NT2/D1 (cell line): ENCODE results near the gene CD302.

ENCODE experiments used
- DNase-seq: peaks from one replicate; pipeline ENCODE4 v3.0.0-alpha.2; 2011; ENCODE audit warnings: low read depth, low spot score
- H3K27me3 ChIP-seq: 2 replicates; pipeline ENCODE4 v1.6.0; 2011; ENCODE audit warnings: mild to moderate bottlenecking; ENCODE audit not compliant: insufficient read length, insufficient read depth
- H3K36me3 ChIP-seq: 2 replicates; pipeline ENCODE4 v1.6.1; 2011; ENCODE audit warnings: mild to moderate bottlenecking, low read length, mixed read lengths; ENCODE audit not compliant: insufficient read depth, insufficient read length
- H3K4me1 ChIP-seq: 2 replicates; pipeline ENCODE4 v1.5.1; 2011; ENCODE audit not compliant: insufficient read depth, insufficient read length
- H3K4me3 ChIP-seq: 2 replicates; pipeline ENCODE4 v1.5.1; 2011; ENCODE audit warnings: low read depth; ENCODE audit not compliant: insufficient read length
- H3K9ac ChIP-seq: 2 replicates; pipeline ENCODE4 v1.6.0; 2011; ENCODE audit warnings: low read depth; ENCODE audit not compliant: insufficient read length
- H3K9me3 ChIP-seq: 2 replicates; pipeline ENCODE4 v1.5.1; 2011; ENCODE audit warnings: mild to moderate bottlenecking, low read length; ENCODE audit not compliant: insufficient read depth
- SUZ12 ChIP-seq: IDR thresholded peaks from 2 replicates; pipeline ENCODE4 v1.6.1; 2011; ENCODE audit not compliant: insufficient read length, insufficient read depth; ENCODE audit errors: extremely low read depth
- YY1 ChIP-seq: IDR thresholded peaks from 2 replicates; pipeline ENCODE4 v1.6.1; 2011; ENCODE audit not compliant: insufficient read length, insufficient read depth
- ZNF274 ChIP-seq: IDR thresholded peaks from 2 replicates; pipeline ENCODE4 v1.6.1; 2011; ENCODE audit warnings: mild to moderate bottlenecking, low read depth, low read length

The CD302 gene

DNA sequence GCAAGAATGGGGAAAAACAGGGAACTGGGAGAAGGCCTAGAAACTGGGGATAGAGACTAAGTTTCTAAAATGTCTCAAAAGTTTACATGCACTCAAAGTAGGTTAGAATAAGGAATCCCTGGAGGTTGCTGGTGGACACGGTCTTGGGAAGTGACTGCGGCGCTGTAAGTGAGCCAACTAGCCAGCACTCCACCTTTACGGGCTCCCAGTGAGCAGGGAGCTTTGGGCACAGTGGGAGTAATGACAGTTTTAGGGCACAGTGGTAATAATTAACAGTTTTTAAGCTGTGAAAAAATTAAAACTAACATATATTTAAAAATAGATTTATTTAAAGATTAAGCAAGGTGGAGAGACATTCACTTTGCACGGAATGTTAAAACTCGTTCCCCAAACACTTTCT, 20.9 kb upstream of the CD302 start:
- Histone ChIP-seq H3K9ac (no peak overlapping the region), H3K4me3 (no peak overlapping the region), H3K9me3 (no peaks in the 10 kb centered on the region), H3K36me3 (no peaks in the 10 kb centered on the region), H3K4me1 (no peaks in the 10 kb centered on the region), H3K27me3 (no peaks in the 10 kb centered on the region)
- TF ChIP-seq YY1 = no peak
- TF ChIP-seq ZNF274 = no peak
- no peak for TF ChIP-seq SUZ12
- no peak for DNase-seq

DNA sequence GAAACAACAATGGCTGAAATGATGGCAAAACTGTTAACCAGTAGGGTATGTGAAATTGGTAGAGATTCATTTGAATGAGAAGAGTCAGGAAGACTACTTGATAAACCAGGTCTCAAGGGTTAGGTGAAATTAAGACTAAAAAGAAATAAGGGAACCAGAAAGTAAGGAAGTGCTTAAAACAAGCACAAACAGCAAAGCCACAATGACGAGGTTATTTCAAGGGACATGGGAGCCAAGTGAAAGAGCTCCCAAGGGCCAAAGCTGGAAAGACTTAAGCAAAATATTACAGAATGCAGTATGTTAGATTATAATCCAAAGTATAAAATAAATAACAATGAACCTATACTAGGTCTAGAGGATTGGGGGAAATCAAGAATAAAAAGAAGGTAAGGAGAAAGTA, 19.3 kb upstream of the CD302 start:
- TF ChIP-seq SUZ12 = no peak
- no peak for TF ChIP-seq ZNF274
- no peak for TF ChIP-seq YY1
- no peak for DNase-seq
- H3K27me3 ChIP-seq = no peaks in the 10 kb centered on the region
- H3K9ac ChIP-seq = no peak overlapping the region
- H3K4me1 ChIP-seq = no peaks in the 10 kb centered on the region
- no peaks in the 10 kb centered on the region for H3K9me3 ChIP-seq
- no peak overlapping the region for H3K4me3 ChIP-seq
- no peaks in the 10 kb centered on the region for H3K36me3 ChIP-seq

DNA sequence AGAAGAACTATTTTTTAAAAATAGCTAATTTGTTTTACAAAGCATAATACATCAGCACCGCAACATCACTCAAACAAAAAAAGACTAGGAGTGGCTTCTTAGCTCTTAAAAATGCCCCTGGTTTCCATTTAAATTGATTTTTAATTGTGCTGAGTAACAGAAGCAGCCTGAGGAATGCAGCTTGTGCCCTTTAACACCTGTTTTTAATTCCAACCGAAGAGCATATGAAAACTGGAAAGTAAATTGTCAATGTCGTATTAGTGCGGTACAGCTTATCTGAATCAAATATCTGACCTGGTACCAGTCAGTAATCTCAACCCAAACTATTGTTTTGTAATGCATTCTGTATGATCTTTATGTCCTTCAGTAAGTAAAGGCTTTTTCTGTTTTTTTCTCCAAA, 13.2 kb upstream of the CD302 start:
- DNase-seq = no peak

DNA sequence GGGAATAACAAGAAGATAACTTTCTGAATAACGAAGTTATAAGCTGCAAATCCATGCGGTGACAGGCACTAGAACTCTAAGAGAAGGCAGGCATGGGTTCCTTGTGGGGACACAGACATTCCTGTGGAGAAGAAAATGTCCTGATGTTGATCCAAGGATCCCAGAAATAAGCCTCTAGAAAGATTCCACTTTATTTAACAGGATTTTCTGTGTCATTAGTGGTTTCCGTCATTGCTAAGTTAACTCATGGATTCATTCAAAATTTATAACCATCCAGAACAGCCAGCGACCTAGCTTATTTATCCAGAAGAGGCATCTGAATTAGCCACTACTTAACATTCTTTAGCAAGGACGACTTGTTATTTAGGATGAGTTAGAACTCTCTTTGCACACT, 10.0 kb upstream of the CD302 start:
- H3K9me3 ChIP-seq = no peaks in the 10 kb centered on the region
- TF ChIP-seq ZNF274 = no peak
- no peak for TF ChIP-seq YY1
- TF ChIP-seq SUZ12 = no peak
- no peak overlapping the region for H3K9ac ChIP-seq
- no peaks in the 10 kb centered on the region for H3K27me3 ChIP-seq
- H3K36me3 ChIP-seq = no peaks in the 10 kb centered on the region
- H3K4me3 ChIP-seq = no peak overlapping the region
- no peak for DNase-seq
- no peaks in the 10 kb centered on the region for H3K4me1 ChIP-seq

More for the DNA sequence above, 13.2 kb upstream of the CD302 start:
- H3K4me3 ChIP-seq = no peak overlapping the region
- TF ChIP-seq ZNF274 (no peak), YY1 (no peak), SUZ12 (no peak)
- H3K4me1 ChIP-seq = no peaks in the 10 kb centered on the region
- no peaks in the 10 kb centered on the region for H3K9me3 ChIP-seq
- H3K9ac ChIP-seq = no peak overlapping the region
- H3K36me3 ChIP-seq = no peaks in the 10 kb centered on the region
- H3K27me3 ChIP-seq = no peaks in the 10 kb centered on the region

DNA sequence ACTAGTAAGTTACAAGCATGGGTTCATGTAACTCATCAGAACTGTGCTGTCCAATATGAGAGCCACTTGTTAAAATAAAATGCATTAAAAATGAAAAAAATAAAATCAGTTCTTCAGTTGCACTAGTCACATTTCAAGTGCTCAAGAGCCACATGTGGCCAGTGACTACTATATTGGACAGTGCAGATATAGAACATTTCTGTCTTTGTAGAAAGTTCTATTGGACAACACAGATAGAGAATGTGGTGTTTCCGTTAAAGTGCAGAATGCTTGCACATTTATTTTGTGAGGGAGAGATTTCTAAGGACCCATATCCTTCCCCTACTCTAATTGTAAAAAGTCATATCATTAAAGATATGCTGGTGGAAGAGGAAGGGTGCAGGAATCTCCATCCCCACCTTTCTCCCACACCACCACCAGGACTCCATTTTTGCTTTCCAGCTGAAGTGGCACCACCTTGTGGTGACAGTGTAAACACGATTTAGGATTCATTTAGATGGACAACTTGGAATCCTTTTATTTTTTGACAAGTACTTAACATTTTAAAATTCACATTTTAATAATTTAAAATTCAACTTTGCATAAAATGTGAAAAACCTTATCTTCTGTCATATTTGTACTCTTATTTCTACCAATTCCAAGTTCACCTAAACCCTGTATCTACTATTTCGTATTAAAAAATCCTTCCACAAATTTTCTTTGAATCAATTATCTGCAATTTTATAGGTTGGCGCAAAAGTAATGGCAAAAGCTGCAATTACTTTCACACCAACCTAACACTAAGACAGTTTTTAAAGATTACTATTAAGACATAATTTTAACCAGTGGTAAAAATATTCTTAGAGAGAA, 9.4 kb upstream of the CD302 start:
- DNase-seq = peak; percentile 51
- no peak overlapping the region for H3K9ac ChIP-seq
- H3K27me3 ChIP-seq = no peaks in the 10 kb centered on the region
- no peak for TF ChIP-seq ZNF274
- TF ChIP-seq SUZ12 = no peak
- no peak for TF ChIP-seq YY1
- H3K9me3 ChIP-seq = no peaks in the 10 kb centered on the region
- no peaks in the 10 kb centered on the region for H3K4me1 ChIP-seq
- no peaks in the 10 kb centered on the region for H3K36me3 ChIP-seq
- H3K4me3 ChIP-seq = no peak overlapping the region

DNA sequence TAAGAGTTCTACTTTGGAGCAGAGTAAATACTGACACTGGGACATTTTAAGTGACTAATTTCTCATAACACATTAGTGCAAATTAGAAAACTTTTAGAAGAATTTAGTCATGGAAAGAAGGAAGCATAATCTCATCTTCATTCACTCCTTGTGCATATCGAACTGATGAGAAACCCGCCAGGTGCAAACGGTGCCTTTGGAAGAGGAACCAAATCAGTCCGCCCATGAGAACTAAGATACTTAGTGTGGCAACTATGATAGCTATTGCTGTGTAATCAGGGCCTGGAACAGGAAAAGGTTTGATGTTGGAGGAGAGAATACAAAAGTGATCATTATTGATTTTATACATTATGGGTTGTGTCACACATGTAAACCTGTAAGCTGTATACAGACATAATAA, 6.9 kb upstream of the CD302 start:
- Histone ChIP-seq H3K36me3 (no peaks in the 10 kb centered on the region), H3K4me1 (no peaks in the 10 kb centered on the region), H3K9ac (no peak overlapping the region), H3K27me3 (peaks cover 5% of the 10 kb centered on the region), H3K9me3 (no peaks in the 10 kb centered on the region), H3K4me3 (no peak overlapping the region)
- DNase-seq = no peak
- TF ChIP-seq YY1 (no peak), ZNF274 (no peak), SUZ12 (no peak)

DNA sequence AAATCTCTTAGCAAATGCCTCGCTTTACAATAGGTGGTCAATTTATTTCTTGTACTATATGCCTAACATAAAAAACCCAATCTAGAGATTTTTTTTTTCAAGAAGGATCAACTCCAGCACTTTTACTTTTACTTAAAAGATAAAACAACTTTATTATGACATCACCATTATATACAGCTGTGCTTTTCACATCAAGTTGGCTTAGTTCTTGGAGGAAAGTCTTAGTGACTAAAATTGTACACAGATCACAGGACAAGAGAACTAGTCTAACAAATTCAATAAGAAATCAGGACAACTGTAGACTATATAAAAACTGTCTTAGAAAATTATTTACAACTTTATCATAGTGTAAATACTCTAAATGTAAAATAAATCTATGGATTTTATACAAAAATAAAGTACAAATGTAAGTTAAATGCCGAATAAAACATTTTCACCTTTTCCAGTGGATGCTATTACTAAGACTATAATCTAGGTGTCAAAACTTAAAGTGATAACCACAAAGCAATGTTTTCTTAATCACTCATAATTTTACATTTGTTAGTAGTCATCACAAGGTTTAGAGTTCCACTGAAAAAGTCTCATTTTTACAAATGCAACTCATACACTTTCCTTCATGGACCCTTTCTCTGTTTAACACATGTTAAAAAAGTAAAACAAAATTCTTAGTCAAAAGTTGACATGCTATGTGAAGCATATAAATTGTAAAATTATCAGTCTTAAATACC, 5.4 kb upstream of the CD302 start:
- Histone ChIP-seq H3K4me3 (no peak overlapping the region), H3K27me3 (peaks cover 20% of the 10 kb centered on the region), H3K4me1 (no peaks in the 10 kb centered on the region), H3K36me3 (no peaks in the 10 kb centered on the region), H3K9me3 (no peaks in the 10 kb centered on the region), H3K9ac (no peak overlapping the region)
- no peak for DNase-seq
- TF ChIP-seq SUZ12 = no peak
- TF ChIP-seq ZNF274 = no peak
- TF ChIP-seq YY1 = no peak
